IMR-90 (cell line): ENCODE measurements around the gene CD2AP. TPM values are rescaled to one million over a fixed set of nuclear protein-coding genes. Genes with fewer than 3 reads are reported as not detected.

Experiments used
- ATAC-seq: fragments of 200-7000 bp; cut with Tn5 transposase; 2 replicates; pipeline ENCODE4 v1.9.1; 2020; ENCODE audit warnings: low read depth, mild to moderate bottlenecking, moderate library complexity
- BruUV-seq: library from RNA; stranded (reverse); fragments of 400-500 nt; replicated peaks from 2 replicates; lab custom pipeline; 2021; lab: Mats Ljungman, UMichigan
- CTCF ChIA-PET: fragments of 300-600 bp; formaldehyde crosslinking; extraction: SDS; loops from one replicate; lab custom pipeline; 2021; ENCODE audit warnings: antibody characterized with exemption; lab: Yijun Ruan, JAX
- POLR2A ChIA-PET: fragments of 300-600 bp; sonication (Branson Sonifier 250); formaldehyde crosslinking; loops from one replicate; lab custom pipeline; 2022; ENCODE audit warnings: antibody characterized with exemption; ENCODE audit not compliant: unreplicated experiment; lab: Charles Lee
- DNase-seq: peaks from one replicate; pipeline ENCODE4 v3.0.0; 2013
- H2AFZ ChIP-seq: replicated peaks from 2 replicates; pipeline ENCODE3; 2013; ENCODE audit warnings: low read length, mild to moderate bottlenecking; ENCODE audit not compliant: poor library complexity
- H2AK5ac ChIP-seq: 2 replicates; pipeline ENCODE4 v1.6.1; 2013; ENCODE audit warnings: low read depth, low read length, inconsistent platforms
- H2AK9ac ChIP-seq: replicated peaks from 2 replicates; pipeline ENCODE3; 2013; ENCODE audit warnings: mild to moderate bottlenecking, low read depth, low read length, moderate library complexity; ENCODE audit not compliant: poor library complexity
- H2BK120ac ChIP-seq: 2 replicates; pipeline ENCODE4 v1.6.1; 2013; ENCODE audit warnings: low read depth, low read length, inconsistent platforms
- H2BK15ac ChIP-seq: 3 replicates; pipeline ENCODE4 v1.6.1; 2013; ENCODE audit warnings: low read depth, low read length, inconsistent platforms
- H2BK20ac ChIP-seq: 2 replicates; pipeline ENCODE4 v1.6.1; 2013; ENCODE audit warnings: low read depth, mild to moderate bottlenecking, inconsistent platforms, low read length, moderate library complexity
- H2BK5ac ChIP-seq: 2 replicates; pipeline ENCODE4 v1.6.1; 2013; ENCODE audit warnings: mild to moderate bottlenecking, low read depth, low read length, inconsistent platforms; ENCODE audit not compliant: poor library complexity, severe bottlenecking
- H3K14ac ChIP-seq: replicated peaks from 2 replicates; pipeline ENCODE4 v1.6.1; 2013; ENCODE audit warnings: low read depth, low read length, inconsistent platforms
- H3K18ac ChIP-seq: 2 replicates; pipeline ENCODE4 v1.6.1; 2013; ENCODE audit warnings: low read depth, low read length, control low read depth
- H3K23ac ChIP-seq: 2 replicates; pipeline ENCODE4 v1.6.1; 2013; ENCODE audit warnings: low read depth, low read length, inconsistent platforms
- H3K27ac ChIP-seq: 2 replicates; pipeline ENCODE4 v1.5.1; 2013; ENCODE audit warnings: mild to moderate bottlenecking, control low read depth, low read length; ENCODE audit not compliant: insufficient read depth
- H3K27me3 ChIP-seq: 2 replicates; pipeline ENCODE4 v1.6.1; 2013; ENCODE audit warnings: low read length; ENCODE audit not compliant: control insufficient read depth, insufficient read depth
- H3K36me3 ChIP-seq: 2 replicates; pipeline ENCODE4 v1.6.1; 2013; ENCODE audit warnings: low read length, mixed read lengths; ENCODE audit not compliant: control insufficient read depth, insufficient read depth
- H3K4ac ChIP-seq: 2 replicates; pipeline ENCODE4 v1.6.1; 2013; ENCODE audit warnings: low read depth, low read length, inconsistent platforms
- H3K4me1 ChIP-seq: 2 replicates; pipeline ENCODE4 v1.6.1; 2013; ENCODE audit warnings: low read length, mixed read lengths; ENCODE audit not compliant: control insufficient read depth, insufficient read depth
- H3K4me2 ChIP-seq: 2 replicates; pipeline ENCODE4 v1.6.1; 2013; ENCODE audit warnings: low read depth, mild to moderate bottlenecking, control low read depth, low read length, moderate library complexity
- H3K4me3 ChIP-seq: 2 replicates; pipeline ENCODE4 v1.5.1; 2013; ENCODE audit warnings: low read depth, mild to moderate bottlenecking, control low read depth, low read length, moderate library complexity; ENCODE audit not compliant: insufficient read depth
- H3K56ac ChIP-seq: 2 replicates; pipeline ENCODE4 v1.6.1; 2013; ENCODE audit warnings: low read length, inconsistent platforms; ENCODE audit not compliant: insufficient read depth; ENCODE audit errors: extremely low read depth
- H3K79me1 ChIP-seq, 2 experiments: 2 replicates each; pipeline ENCODE4 v1.6.1; 2013; ENCODE audit warnings: low read length in 2 of 2, inconsistent platforms in 1 of 2, low read depth in 1 of 2
- H3K9ac ChIP-seq: 2 replicates; pipeline ENCODE4 v1.6.1; 2013; ENCODE audit warnings: low read depth, low read length, control low read depth
- H3K9me1 ChIP-seq: 2 replicates; pipeline ENCODE4 v1.6.1; 2013; ENCODE audit warnings: low read length, inconsistent platforms; ENCODE audit not compliant: insufficient read depth
- H3K9me3 ChIP-seq: 2 replicates; pipeline ENCODE4 v1.6.1; 2013; ENCODE audit warnings: low read length; ENCODE audit not compliant: control insufficient read depth, insufficient read depth
- H4K20me1 ChIP-seq: 2 replicates; pipeline ENCODE4 v1.6.1; 2013; ENCODE audit warnings: low read length, inconsistent platforms; ENCODE audit not compliant: insufficient read depth
- H4K5ac ChIP-seq: 2 replicates; pipeline ENCODE4 v1.6.1; 2013; ENCODE audit warnings: mild to moderate bottlenecking, low read depth, low read length, control low read depth
- H4K8ac ChIP-seq, 2 experiments: 2 replicates each; pipeline ENCODE4 v1.6.1; 2013; ENCODE audit warnings: low read depth in 2 of 2, low read length in 2 of 2, control low read depth in 1 of 2, inconsistent platforms in 1 of 2
- H4K91ac ChIP-seq: 2 replicates; pipeline ENCODE4 v1.6.1; 2013; ENCODE audit warnings: low read depth, low read length, inconsistent platforms; ENCODE audit not compliant: insufficient read depth
- BHLHE40 ChIP-seq: fragments of 150-350 bp; IDR thresholded peaks from 2 replicates; pipeline ENCODE4 v1.6.1; 2016; ENCODE audit warnings: mild to moderate bottlenecking, low read depth, low read length
- CEBPB ChIP-seq: IDR thresholded peaks from 2 replicates; pipeline ENCODE4 v1.6.1; 2012; ENCODE audit warnings: low read depth, low read length, improper control_type of control experiment
- CHD1 ChIP-seq: IDR thresholded peaks from 2 replicates; pipeline ENCODE4 v1.6.1; 2012; ENCODE audit warnings: low read depth, low read length, improper control_type of control experiment
- CTCF ChIP-seq: conservative IDR thresholded peaks from 2 replicates; pipeline ENCODE4 v1.5.1; 2012; ENCODE audit warnings: mild to moderate bottlenecking, low read depth, low read length, improper control_type of control experiment
- ELK1 ChIP-seq: fragments of 150-350 bp; IDR thresholded peaks from 2 replicates; pipeline ENCODE4 v1.6.1; 2016; ENCODE audit warnings: low read depth, mild to moderate bottlenecking, low read length, moderate library complexity, borderline replicate concordance
- FOS ChIP-seq: fragments of 150-350 bp; IDR thresholded peaks from 2 replicates; pipeline ENCODE4 v1.6.1; 2016; ENCODE audit warnings: low read depth, low read length
- MAFK ChIP-seq: IDR thresholded peaks from 2 replicates; pipeline ENCODE4 v1.6.1; 2012; ENCODE audit warnings: low read depth, low read length, improper control_type of control experiment
- MAZ ChIP-seq: IDR thresholded peaks from 2 replicates; pipeline ENCODE4 v1.6.1; 2012; ENCODE audit warnings: low read depth, mild to moderate bottlenecking, low read length, improper control_type of control experiment, moderate library complexity, borderline replicate concordance
- MXI1 ChIP-seq: IDR thresholded peaks from 2 replicates; pipeline ENCODE4 v1.6.1; 2012; ENCODE audit warnings: low read depth, mild to moderate bottlenecking, low read length, moderate library complexity, borderline replicate concordance
- NFE2L2 ChIP-seq: fragments of 150-350 bp; IDR thresholded peaks from 2 replicates; pipeline ENCODE4 v1.6.1; 2016; ENCODE audit warnings: low read depth, mild to moderate bottlenecking, low read length
- POLR2A ChIP-seq: IDR thresholded peaks from 2 replicates; pipeline ENCODE4 v1.6.1; 2012; ENCODE audit warnings: mild to moderate bottlenecking, low read depth, low read length
- RAD21 ChIP-seq: IDR thresholded peaks from 2 replicates; pipeline ENCODE4 v1.6.1; 2012; ENCODE audit warnings: low read length, improper control_type of control experiment
- RCOR1 ChIP-seq: IDR thresholded peaks from 2 replicates; pipeline ENCODE4 v1.6.1; 2012; ENCODE audit warnings: mild to moderate bottlenecking, low read length, improper control_type of control experiment; ENCODE audit not compliant: insufficient replicate concordance
- RFX5 ChIP-seq: IDR thresholded peaks from 2 replicates; pipeline ENCODE4 v1.8.0; 2012; ENCODE audit warnings: low read depth, mild to moderate bottlenecking, low read length, moderate library complexity
- SMC3 ChIP-seq: fragments of 150-350 bp; IDR thresholded peaks from 2 replicates; pipeline ENCODE4 v1.6.1; 2016; ENCODE audit warnings: low read depth, mild to moderate bottlenecking, antibody characterized with exemption, low read length, moderate library complexity
- USF2 ChIP-seq: fragments of 150-350 bp; IDR thresholded peaks from 2 replicates; pipeline ENCODE4 v1.6.1; 2017; ENCODE audit warnings: mild to moderate bottlenecking, antibody characterized with exemption, low read length, low read depth
- WGBS, 2 experiments: methylation state at CpG; one replicate each; pipeline versions ENCODE4 v1.1.5 to v1.1.7; 2013; ENCODE audit warnings: missing lambda C conversion rate in 2 of 2; ENCODE audit not compliant: insufficient read length in 1 of 2; ENCODE audit errors: extremely low coverage in 2 of 2; 5-methylcytosine and 5-hydroxymethylcytosine counted together
- dilution Hi-C: fragments of 300-500 bp; cut with HindIII; formaldehyde crosslinking; loops from one replicate; pipeline ENCODE4 v1.14.3; 2018; ENCODE audit warnings: low sequenced_read_pairs; ENCODE audit not compliant: unreplicated experiment
- in situ Hi-C: fragments of 300-500 bp; cut with MboI; formaldehyde crosslinking; loops from 3 replicates; pipeline ENCODE4 v1.14.3; 2019; ENCODE audit warnings: low sequenced_read_pairs, inconsistent platforms, mixed read lengths
- intact Hi-C: fragments of 100-400 bp; cut with micrococcal nuclease; formaldehyde crosslinking; loops from 2 replicates; pipeline ENCODE4 v1.10.0; 2022
- polyA plus RNA-seq, 3 experiments: library from polyadenylated mRNA; depleted of rRNA; stranded (reverse); fragments of >200 nt; gene quantifications; 2 replicates each; pipeline ENCODE4 v1.2.3, GENCODE V29; 2012; ENCODE audit warnings: low replicate concordance in 1 of 3
- total RNA-seq: library from RNA; depleted of rRNA; stranded (reverse); fragments of >200 nt; gene quantifications from 2 replicates; pipeline ENCODE4 v1.2.3, GENCODE V29; 2012

The CD2AP gene
- total and polyA plus RNA-seq, 2 of the 4 experiments (the other 2 are of a cell fraction) = 5.3 to 7.5 TPM

DNA sequence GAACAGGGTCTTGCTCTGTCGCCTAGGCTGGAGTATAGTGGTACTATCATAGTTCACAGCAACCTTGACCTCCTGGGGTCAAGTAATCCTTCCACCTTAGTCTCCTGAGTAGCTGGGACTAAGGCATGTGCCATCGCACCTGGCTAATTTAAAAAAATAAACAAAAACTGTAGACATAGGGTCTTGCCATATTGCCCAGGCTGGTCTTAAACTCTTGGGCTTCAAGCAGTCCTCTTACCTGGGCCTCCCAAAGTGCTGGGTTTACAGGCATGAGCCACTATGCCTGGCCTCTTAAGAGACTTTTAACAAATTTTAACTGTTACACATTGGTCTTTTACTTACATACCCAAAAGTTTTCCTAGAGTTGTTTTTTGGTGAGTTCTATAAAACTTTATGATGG, 12.4 kb downstream of the CD2AP start:
- H3K4me1 ChIP-seq = peaks cover 2% of the 10 kb centered on the region
- ATAC-seq (no peak), DNase-seq (no peak)
- H3K4me2 ChIP-seq = no peak overlapping the region; the same call in 1 of the 2 replicates
- no peak overlapping the region for H4K5ac ChIP-seq
- no peak overlapping the region for H2BK120ac ChIP-seq
- no peak overlapping the region for H2AK5ac ChIP-seq
- H3K9me1 ChIP-seq = no peaks in the 10 kb centered on the region; the same call in 1 of the 2 replicates
- no peak overlapping the region for H2BK5ac ChIP-seq
- no peak overlapping the region for H4K8ac ChIP-seq
- H3K56ac ChIP-seq = no peak overlapping the region
- no peak overlapping the region for H3K14ac ChIP-seq
- peaks cover 14 to 43% of the 10 kb centered on the region in 2 experiments; a peak in 3 of 4 replicates for H3K79me1 ChIP-seq
- 80% methylated on average over 1 of the region's 2 CpGs; no CpG with 5 or more reads in 1 of the 2 experiments for WGBS, 2 experiments
- no TSS peak for BruUV-seq
- H3K9ac ChIP-seq = no peak overlapping the region
- no peak overlapping the region for H2AK9ac ChIP-seq
- H3K9me3 ChIP-seq = no peaks in the 10 kb centered on the region
- H2AFZ ChIP-seq = no peak overlapping the region
- H3K18ac ChIP-seq = no peak overlapping the region
- no peak overlapping the region for H3K27ac ChIP-seq
- dilution Hi-C loops (no loop called here), intact Hi-C loops (no loop called here), in situ Hi-C loops (no loop called here)
- H2BK20ac ChIP-seq = no peak overlapping the region
- H2BK15ac ChIP-seq = no peak overlapping the region
- ChIA-PET CTCF (no interaction called here), POLR2A (interaction anchor here (0.5 kb wide), 1 partner anchor 13 kb away, joined by 16 read pairs; the partner anchor contains the start of gene CD2AP)
- H3K23ac ChIP-seq = no peak overlapping the region
- no peak overlapping the region for H4K91ac ChIP-seq
- no peak overlapping the region for H3K4ac ChIP-seq
- peaks cover 29% of the 10 kb centered on the region; the same call in 1 of the 2 replicates for H4K20me1 ChIP-seq
- TF ChIP-seq RCOR1 (no peak), POLR2A (no peak), CTCF (no peak), MAFK (no peak), CEBPB (no peak), USF2 (no peak), RAD21 (no peak), MAZ (no peak), RFX5 (no peak), SMC3 (no peak), NFE2L2 (no peak), CHD1 (no peak), BHLHE40 (no peak), ELK1 (no peak), MXI1 (no peak), FOS (no peak)
- no peak overlapping the region for H3K4me3 ChIP-seq
- H3K36me3 ChIP-seq = no peaks in the 10 kb centered on the region
- no peaks in the 10 kb centered on the region for H3K27me3 ChIP-seq
